HG03196 (cell line): Measurements from ENCODE around the gene LST1.
A peak's percentile ranks its signal among the peaks of the same experiment; 100 is the strongest.
"Not testable (repeated sequence)": the region's sequence is repeated elsewhere in the genome, so short reads cannot be mapped to it uniquely, and the experiment has no call there.

Source experiments
- ATAC-seq: cut with Tn5 transposase; IDR thresholded peaks from one replicate; pipeline ENCODE4 v1.9.1; 2021; ENCODE audit not compliant: unreplicated experiment

The LST1 gene

DNA sequence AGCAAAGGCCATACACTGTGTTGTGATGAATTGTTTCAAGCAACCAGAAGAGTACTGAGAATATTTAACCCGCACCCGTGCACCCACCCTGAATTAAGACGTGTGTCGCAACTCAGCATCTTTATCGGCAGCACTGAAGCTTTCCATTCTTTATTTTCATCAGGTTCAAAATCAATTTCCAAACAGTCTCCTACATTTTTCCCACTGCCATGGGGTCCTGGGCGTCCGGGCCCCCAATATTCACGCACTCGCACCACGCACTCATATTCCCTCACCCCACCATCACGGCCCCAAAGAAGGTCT is 5.7 kb upstream of the LST1 start:
- ATAC-seq = no peak

DNA sequence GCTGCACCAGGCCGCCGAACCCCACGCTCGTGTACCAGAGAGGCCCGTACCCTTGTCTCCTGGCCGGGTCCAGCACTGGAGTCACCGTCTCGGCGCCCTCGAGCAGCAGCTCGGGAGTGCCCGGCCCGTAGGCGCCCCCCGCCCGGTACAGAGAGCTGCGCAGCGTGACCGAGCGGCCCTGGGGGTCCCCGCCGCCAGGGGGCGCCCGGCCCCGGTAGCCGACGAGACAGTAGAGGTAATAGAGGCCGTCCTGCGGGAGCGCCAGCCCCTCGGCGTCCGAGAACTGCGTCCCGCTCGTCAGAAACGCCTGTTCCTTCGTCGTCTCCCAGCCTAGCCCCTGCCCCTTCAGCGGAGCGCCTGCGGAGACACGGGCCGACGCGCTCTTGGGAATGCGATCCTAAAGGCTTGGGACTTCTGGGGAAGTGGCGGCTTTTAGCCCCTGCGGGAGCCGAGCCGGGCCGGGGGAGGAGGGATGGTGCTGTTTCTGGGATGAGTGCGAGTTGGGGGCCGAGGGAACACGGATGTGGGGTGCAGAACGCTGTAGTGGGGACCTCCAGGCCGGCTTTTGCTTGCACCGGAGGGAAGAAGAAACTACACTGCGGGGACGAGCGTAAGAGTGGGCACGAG is 5.2 kb upstream of the LST1 start:
- ATAC-seq = peak; percentile 56

DNA sequence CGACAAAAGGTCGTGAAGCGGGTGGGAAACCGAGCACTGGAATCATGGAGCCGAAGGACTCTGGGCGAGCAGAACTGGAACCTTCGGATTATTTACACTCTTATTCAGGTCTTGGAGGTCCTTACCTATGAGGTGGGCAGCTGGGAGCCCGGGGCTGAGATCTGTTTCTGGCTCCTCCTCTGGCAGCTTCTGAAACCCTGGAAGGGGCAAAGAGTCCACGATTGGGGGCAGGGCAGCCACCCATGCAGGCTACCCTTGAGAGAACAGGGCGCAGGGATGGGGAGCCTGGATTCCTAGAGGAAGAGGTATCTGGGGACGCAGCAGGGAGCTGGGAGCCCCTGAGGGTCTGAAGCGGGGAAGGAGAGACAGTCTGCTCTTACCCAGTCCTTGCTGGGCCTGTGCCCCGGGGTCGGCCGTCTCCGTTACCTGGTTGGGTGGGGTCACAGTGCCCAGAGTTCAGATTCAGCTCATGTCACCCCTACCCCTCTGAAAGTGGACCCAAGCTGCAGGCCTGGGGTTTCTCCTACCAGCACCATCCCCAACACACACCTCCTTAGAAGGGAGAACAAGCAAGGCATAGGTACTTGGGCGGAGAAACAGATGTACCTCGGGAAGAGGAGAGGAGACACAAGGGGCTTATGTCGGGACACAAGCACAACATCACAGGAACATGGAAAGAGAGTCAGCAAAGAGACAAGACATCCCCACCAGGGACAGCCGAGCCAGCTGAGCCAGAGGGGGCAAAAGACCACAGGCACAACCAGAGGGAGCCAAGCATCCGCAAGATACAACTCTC is 4.4 kb upstream of the LST1 start:
- no peak for ATAC-seq

DNA sequence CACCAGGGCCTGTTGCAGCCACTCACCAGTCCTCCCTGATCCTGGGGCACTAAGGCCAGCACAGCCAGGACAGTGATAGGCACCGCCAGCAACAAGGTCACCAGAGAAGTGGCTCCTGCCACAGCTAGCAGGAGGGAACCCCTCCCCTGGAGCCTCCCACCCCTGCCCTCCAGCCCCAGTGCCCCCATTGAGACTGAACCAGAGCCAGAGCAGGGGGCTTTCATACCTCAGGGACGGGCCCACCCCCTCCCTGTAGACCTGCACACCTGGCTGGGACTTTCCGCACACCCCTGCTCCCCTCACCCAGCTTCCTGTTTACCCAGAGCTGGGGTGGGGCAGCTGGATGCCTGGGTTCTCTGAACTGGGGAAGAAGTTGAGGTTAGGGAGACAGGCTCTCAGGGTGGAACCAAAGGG is 3.8 kb upstream of the LST1 start, which contains the start of gene LTB:
TSS of gene LTB (minus strand) at position 195 of the 414 bp plus-strand sequence. CDS start at position 188, 7 bp downstream.
- ATAC-seq = no peak

DNA sequence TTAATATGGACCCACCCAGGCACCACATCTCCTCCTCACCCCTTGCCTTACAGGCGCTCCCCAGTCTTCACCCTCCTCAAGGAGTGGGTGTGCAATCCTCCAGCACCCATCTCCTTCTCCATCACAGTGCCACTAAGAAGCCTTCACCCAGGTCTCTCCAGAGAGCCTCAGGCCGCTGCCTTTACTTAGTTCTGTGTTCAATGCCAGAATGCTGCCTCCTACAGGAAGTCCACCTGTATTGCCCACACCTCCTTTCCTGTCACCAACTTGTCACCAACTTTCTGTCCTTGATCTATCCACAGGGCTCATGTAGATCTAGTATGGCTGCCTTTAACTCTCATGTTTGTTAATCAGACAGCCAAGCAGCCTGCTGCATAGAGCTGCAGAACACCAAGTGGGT is 586 bp upstream of the LST1 start:
- no peak for ATAC-seq

DNA sequence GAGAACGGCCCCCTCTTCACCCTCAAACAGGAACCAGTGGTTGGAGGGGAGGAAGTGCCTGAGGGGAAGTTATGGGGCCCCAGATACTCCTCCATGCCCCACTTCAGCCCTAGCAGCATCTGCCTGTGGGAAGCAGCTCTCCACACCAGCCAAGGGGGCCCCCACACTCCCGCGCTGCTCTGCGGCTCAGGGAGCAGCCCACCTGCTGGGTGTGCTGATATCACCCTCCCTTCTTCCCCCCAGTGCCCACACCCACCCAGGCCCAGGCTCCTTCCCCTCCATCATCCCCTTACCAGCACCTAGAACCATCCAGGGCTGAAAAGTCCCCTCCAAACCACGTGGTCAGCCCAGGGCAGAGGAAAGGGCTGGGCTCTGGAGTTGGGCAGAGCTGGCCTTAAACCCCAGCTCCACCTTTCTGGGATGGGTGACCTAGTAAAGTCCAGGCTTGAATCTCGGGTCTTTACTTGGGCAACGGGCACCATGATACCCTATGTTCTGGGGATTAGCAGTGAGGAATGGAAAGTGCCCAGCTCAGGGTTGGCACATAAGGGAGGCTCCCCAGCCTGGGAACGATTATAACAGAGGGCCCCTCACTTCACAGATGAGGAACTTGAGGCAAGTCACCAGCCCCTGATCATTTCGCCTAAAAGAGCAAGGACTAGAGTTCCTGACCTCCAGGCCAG is 663 bp downstream of the LST1 start:
- no peak for ATAC-seq

DNA sequence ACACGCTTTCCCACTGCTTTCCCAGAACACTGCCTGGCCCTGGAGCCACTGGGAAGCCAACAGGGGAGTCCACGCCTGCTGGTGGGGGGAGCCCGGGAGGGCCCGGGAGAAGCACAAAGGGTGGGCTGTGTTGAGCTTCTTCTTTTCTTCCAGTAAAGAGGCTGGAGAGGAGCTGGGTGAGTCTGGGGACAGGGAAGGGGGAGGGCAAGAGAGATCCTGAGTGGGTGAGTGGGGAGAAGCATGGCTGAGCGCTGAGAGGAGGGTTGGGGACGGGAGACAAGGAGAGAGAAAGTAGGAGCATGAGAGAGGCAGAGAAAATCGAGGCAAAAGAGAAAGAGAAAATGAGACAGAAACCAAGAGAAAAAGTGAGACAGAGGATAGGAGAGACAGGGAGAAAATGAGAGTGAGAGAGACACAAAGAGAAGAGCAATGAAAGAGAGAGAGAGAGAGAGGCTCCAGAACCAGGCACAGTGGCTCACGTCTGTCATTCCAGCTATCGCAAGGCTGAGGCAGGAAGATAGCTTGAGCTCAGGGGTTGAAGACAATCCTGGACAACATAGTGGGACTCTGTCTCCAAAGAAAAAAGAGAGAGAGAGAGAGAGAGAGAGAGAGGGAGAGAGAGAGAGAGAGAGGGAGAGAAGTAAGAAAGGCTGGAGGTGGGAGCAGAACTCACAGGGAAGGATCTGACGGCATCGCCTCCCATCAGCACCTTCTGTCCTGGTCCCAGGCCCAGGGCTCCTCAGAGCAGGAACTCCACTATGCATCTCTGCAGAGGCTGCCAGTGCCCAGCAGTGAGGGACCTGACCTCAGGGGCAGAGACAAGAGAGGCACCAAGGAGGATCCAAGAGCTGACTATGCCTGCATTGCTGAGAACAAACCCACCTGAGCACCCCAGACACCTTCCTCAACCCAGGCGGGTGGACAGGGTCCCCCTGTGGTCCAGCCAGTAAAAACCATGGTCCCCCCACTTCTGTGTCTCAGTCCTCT is 2.0 kb downstream of the LST1 start:
- no peak for ATAC-seq

DNA sequence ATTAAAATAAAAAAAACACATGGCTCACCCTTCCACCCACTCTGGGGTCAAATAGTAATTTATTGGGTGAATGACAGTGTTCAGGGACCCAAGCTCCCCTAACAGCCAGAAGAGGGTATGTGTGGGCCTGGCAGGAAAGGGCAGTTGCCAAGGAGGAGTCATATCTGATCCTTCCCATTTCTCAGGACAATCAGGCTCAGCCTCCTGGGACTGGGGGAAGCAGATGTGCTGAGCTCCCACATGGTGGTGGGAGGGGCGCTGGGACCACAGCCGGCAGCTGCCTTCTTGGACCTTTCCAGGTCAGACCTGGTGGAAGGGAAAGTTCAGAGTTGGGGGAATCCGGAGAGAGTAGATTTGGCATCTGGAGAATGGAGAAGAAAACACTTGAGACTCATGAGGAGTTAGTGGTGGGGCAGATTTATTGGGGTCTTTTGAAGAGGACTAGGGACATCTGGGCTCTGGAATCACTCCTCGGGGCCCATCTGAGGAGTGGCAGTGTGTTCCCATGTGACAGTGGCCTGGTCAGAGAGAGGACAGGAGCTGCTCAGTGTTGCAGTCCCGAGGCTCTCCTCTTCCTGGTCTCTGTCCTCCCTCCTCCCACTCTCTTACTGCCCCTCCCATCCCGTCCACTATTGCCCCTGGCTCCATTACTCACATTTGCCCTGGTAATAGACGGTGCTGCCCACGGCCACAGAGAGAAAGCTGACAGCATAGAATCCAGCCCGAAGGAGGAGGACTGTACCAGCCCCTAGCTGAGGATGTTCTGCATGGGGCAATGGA is 3.0 kb downstream of the LST1 start:
- no peak for ATAC-seq

DNA sequence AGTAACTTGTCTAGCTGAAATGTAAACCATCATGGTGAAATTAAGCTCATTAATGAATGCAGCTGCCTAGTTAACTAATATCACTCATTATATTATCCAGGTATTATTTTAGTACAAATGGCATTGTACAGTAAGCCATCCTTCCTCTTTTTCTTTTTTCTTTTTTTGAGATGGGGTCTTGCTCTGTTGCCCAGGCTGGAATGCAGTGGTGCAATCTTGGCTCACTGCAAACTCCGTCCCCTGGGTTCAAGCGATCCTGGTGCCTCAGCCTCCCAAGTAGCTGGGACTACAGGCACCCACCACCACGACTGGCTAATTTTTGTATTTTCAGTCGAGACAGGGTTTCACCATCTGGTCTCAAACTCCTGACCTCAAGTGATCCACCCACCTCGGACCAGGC is 4.6 kb downstream of the LST1 start:
- ATAC-seq = not testable (repeated sequence)

DNA sequence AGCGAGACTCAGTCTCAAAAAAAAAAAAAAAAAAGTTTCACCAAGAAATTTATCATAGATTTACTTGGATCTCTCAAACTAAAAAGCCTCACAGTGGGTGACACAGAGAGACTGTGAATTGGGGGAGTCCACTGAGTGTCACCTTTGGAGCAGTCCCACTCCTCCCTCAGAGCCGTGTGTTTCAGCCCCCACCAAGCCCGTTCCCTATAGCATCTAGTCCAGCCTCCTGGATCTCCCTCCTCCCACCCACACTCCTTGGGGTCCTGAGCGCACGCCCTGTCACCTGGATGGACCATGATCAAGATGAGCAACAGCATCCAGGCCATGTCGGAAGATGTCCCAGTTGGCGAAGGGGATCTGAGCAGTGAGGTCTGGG is 6.3 kb downstream of the LST1 start:
- no peak for ATAC-seq

DNA sequence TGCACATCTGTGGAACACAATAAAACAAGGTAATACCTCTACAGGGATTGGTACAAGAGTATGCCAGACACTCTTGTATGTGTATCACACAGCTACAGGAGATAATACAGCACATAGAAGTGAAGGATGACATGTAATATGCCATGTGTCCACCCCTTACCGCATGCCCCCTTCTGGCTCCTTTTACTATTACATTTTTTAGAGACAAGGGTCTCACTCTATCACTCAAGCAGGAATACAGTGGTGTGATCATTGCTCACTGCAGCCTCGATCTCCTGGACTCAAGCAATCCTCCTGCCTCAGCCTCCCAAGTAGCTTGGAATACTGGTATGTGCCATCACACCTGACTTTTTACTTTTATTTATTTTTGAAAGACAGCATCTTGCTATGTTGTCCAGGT is 10.9 kb downstream of the LST1 start:
- ATAC-seq = no peak

DNA sequence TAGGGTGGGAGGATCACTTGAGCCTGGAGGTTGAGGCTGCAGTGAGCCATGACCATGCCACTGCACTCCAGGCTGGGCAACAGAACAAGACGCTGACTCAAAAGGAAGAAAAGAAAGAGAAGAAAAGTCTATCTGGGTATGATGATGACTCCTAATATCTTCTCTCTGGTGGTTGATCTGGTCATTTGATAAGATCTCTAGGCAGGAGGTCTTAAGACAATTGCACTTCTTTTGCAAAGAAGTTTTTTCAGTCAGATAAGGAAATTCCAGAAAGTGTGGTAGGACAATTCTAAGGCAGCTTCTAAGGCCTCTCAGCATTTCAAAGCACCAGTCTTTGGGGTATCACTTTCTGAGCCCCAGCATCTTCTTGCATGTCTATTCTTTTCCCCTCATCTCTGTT is 21.2 kb downstream of the LST1 start:
- ATAC-seq = no peak

DNA sequence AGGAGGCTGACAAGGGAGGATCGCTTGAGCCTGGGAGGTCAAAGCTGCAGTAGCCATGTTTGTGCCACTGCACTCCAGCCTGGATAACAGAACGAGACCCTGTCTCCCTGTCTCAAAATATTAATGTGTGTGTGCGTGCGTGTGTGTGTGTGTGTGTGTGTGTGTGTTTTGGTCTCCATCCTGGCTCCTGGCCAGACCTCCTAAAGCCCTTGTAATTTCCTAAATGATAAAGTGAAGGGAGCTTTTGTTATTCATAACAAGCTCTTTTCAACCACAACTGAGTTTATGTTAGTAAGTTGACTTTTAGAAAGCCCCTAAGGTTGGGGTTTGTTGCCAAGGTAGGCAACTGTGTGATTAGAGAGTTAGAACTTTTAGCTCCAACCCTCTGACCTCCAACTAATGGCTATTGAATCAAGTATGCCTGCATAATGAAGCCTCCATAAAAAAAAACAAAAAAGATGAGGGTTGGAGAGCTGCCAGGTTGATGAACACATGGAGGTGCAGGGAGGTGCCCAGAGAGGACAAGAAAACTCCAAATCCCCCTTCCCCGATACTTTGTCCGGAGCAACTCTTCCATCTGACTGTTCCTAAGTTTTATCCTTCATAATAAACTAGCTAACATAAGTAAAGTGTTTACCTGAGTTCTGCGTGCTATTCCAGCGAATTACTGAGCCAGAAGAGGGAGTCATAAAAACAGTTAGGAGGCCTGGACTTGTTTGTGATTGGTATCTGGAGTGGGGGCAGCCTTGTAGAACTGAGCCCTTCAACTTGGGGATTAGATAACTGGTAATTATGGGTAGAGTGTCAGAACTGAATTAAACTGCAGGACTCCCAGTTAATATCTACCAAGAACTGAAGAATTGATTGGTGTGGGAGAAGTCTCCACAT is 23.7 kb downstream of the LST1 start:
- ATAC-seq = no peak

DNA sequence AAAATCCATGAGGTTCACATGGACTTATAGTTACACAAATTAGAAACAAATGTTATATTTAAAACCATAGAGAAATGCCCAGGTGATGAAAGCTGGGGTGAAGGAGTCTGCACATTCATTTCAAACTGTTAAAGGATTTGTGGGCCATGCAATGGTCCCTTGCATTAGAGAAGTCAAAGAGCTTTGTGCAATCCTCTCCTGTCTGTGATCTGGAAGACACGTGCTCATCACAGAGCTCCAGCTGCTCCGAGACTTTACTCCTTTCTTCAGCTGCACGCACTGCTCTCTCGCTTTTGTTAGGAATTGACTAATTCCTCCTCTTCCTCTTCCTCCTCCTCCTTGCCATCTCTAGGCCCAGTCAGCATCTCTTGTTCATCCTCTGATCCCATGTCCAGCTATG is 24.9 kb downstream of the LST1 start:
- ATAC-seq = no peak

DNA sequence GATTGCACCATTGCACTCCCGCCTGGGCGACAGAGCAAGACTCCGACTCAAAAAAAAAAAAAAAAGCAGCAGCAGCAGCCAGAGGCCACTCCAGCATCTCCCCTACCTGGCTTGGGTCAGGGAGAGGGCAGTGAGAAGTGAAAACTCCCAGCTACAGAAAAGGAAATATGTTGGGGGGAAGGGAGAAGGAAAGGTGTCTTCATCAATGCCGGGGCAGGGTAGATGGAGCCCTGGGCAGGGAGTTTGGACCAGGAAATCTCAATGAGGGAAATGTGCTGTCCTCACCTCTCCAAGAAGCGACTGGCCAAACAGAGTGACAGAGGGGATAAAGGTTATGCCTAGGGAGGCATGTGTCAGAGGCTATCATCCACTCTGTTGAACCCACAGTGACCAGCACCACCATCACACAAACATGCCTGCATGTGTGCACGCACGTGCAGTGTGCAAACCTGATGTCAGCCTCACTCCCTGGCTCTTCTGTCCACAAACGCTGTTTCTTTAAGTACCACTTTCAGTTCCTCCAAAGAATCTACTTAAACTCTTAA is 28.1 kb downstream of the LST1 start:
- ATAC-seq = no peak

DNA sequence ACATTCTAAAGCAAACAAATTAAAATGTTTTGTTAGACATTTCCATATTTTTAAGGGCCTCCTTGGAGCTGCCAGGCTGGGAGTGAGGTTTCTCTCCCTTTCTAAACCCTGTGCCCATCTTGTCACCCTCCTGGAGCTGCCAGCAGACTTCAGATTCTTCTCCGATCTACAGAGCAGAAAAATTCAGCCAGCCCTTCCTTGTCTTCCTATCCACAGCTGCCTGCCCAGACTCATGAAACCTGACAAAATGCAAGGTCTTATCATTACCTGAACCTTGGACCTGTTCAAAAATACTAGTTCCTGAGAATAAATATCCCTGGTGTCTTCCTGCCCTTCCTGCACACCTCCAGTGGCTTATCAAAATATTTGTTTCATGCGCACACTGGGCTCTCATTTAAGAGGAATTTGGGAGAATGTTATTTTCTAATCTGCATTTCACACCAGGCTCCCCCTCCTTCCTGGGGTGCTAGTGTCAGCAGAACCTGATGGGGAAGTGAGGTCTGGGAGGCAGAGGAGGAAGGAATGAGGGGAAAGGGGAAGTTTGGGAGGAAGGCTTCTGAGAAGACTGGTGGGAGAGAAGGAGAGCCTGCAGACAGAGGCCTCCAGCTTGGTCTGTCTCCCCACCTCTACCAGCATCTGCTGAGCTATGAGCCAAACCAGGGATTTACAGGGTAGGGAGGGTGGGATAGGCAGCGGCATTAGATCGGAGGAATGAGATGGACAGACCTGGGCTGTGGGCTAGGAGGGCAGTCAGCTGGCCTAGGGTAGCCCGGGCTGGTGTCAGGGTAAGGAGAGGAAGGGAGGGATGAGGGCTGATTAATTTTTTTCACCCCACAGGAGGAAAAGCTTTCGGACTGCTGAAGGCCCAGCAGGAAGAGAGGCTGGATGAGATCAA is 28.9 kb downstream of the LST1 start, which contains the start of gene AIF1:
TSS of gene AIF1 (plus strand) at position 551 of the 895 bp plus-strand sequence. CDS start at position 647, 96 bp downstream.
- ATAC-seq = no peak

DNA sequence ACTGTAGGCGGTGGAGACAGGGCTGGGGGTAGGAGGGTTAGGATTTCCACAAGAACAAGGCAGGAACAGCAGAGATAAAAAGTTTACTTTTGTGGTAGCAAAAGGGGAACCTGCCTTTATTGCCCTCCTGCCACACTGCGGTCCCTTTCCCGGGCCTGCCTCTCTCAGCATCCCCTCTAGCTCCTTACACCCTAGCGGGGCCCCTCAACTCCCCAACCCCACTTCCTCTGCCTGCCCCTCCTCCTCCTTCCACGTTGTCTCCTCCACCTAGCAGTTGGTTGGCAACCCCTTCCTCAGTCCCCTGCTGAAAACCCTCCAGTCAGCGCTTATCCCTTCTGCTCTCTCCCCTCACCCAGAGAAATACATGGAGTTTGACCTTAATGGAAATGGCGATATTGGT is 29.7 kb downstream of the LST1 start:
- no peak for ATAC-seq

DNA sequence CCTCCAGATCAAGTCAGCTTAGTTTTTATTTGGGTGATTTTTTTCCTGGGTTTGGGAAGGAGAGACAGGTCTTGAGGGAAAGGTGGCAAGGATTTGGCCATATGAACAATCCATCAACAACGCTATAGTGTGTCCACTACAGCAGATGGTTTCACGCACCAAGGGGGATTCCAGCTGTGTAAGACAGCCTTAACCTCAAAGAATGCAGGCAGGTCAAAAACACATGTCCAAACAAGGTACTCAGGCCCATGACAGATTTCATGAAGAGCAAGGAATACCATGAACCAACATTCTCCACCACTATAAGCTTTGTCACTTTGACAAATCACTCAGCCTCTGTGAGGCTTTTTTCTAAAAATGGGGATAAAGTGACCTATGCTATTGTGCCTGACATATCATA is 30.9 kb downstream of the LST1 start:
- no peak for ATAC-seq
